Kidney (tissue), 14 donors: ENCODE data around the gene SPON1. TPM values are rescaled to one million over a fixed set of nuclear protein-coding genes. Genes with fewer than 3 reads are reported as not detected.
A peak's percentile ranks its signal among the peaks of the same experiment; 100 is the strongest.

Experiments
- DNase-seq, 5 donors: peaks; one replicate each; pipeline ENCODE4 v3.0.0-alpha.2; 2013 to 2020
- FAIRE-seq: peaks from 2 replicates; lab custom pipeline; 2012; peaks lifted over from hg19 to GRCh38; lab: Jason Lieb, UNC
- H3K27ac ChIP-seq, 2 donors: one replicate each; pipeline ENCODE4 v1.7.0; 2013; ENCODE audit warnings: low read depth in 2 of 2, low read length in 2 of 2, inconsistent platforms in 1 of 2
- H3K27me3 ChIP-seq: one replicate; pipeline ENCODE4 v1.7.1; 2013; ENCODE audit warnings: low read length, inconsistent platforms; ENCODE audit not compliant: control insufficient read depth, insufficient read depth
- H3K36me3 ChIP-seq, 3 donors: one replicate each; pipeline versions ENCODE4 v1.7.0 to v1.7.1; 2013; ENCODE audit warnings: low read length in 3 of 3, control low read depth in 1 of 3, inconsistent platforms in 1 of 3; ENCODE audit not compliant: insufficient read depth in 3 of 3, control insufficient read depth in 2 of 3
- H3K4me1 ChIP-seq, 3 donors: one replicate each; pipeline versions ENCODE4 v1.7.0 to v1.7.1; 2013; ENCODE audit warnings: low read length in 3 of 3, inconsistent platforms in 1 of 3, low read depth in 1 of 3; ENCODE audit not compliant: control insufficient read depth in 2 of 3, insufficient read depth in 2 of 3
- H3K4me3 ChIP-seq, 3 donors: one replicate each; pipeline versions ENCODE4 v1.7.0 to v1.8.1; 2013; ENCODE audit warnings: low read length in 3 of 3, control low read depth in 1 of 3, inconsistent platforms in 1 of 3
- H3K9ac ChIP-seq, 3 donors: one replicate each; pipeline versions ENCODE4 v1.7.0 to v1.7.1; 2013; ENCODE audit warnings: low read length in 3 of 3, control low read depth in 1 of 3, inconsistent platforms in 1 of 3
- H3K9me3 ChIP-seq, 3 donors: one replicate each; pipeline versions ENCODE4 v1.7.0 to v1.7.1; 2013; ENCODE audit warnings: low read length in 3 of 3, control low read depth in 1 of 3, inconsistent platforms in 1 of 3; ENCODE audit not compliant: control insufficient read depth in 2 of 3, insufficient read depth in 1 of 3
- intact Hi-C: fragments of 100-400 bp; cut with DNase I; formaldehyde crosslinking; loops from one replicate; pipeline ENCODE4 v1.11.1; 2022
- polyA plus RNA-seq: library from polyadenylated mRNA; stranded (reverse); fragments of 350-450 nt; fragmentation: Illumina TruSeq; extraction: RNeasy Lipid Tissue Mini Kit (QIAGEN cat#74804); gene quantifications from one replicate; pipeline ENCODE4 v1.2.3, GENCODE V29; 2014; ENCODE audit warnings: low read depth, low replicate concordance; ENCODE audit not compliant: insufficient read depth
- total RNA-seq: library from RNA; stranded (reverse); fragmentation: NEBNext Ultra II Directional; extraction: Animal tissue kit (Norgen Biotek cat#: 25700); gene quantifications from one replicate; pipeline ENCODE4 v1.2.1, GENCODE V29; 2021
- TF ChIP-seq, protein P1 (sequence below): IDR thresholded peaks from 3 replicates; pipeline ENCODE4 v1.5.1; 2012; ENCODE audit warnings: mild to moderate bottlenecking, moderate library complexity, borderline replicate concordance; ENCODE audit not compliant: insufficient read depth; ENCODE audit errors: extremely low read depth
- donor health status: control.
- donor health status: control.
- donor health status: control.
- donor health status: control.
- donor health status: control.
- donor health status: DM: yes; HTN: yes; CAD: no.
- donor health status: Normal renal cell carcinoma (clear cell type).

The SPON1 gene
- total and polyA plus RNA-seq, 2 donors from 2014 or later = 3.8 to 77.9 TPM

DNA sequence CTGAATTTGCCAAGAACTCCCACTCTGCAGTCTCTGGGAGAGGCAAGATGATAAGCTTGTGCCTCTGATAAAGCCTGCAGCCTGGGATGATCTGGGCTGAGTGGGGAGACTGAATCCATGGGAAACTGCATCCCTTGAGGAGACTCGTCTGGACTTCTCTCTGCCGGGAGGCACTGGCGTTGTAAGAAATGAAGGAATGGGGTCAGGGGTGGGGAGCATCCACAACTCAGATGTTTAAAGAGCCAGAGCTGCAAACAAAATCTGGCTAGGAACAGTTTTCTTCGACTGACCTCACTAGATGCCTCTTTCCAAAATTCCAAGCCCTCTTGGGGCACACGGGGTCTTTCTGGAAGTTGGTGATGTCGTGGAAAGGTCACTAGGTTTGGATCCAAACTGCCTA lies 64.4 kb downstream of the SPON1 start:
- Histone ChIP-seq H3K27me3 (no peaks in the 10 kb centered on the region), H3K4me3 (no peak overlapping the region), H3K27ac (no peak overlapping the region), H3K36me3 (no peaks in the 10 kb centered on the region), H3K9ac (no peak overlapping the region), H3K9me3 (no peaks in the 10 kb centered on the region), H3K4me1 (peaks cover 0 to 5% (median 5%) of the 10 kb centered on the region in 3 donors)
- intact Hi-C loops = no loop called here
- TF ChIP-seq, protein P1, sequence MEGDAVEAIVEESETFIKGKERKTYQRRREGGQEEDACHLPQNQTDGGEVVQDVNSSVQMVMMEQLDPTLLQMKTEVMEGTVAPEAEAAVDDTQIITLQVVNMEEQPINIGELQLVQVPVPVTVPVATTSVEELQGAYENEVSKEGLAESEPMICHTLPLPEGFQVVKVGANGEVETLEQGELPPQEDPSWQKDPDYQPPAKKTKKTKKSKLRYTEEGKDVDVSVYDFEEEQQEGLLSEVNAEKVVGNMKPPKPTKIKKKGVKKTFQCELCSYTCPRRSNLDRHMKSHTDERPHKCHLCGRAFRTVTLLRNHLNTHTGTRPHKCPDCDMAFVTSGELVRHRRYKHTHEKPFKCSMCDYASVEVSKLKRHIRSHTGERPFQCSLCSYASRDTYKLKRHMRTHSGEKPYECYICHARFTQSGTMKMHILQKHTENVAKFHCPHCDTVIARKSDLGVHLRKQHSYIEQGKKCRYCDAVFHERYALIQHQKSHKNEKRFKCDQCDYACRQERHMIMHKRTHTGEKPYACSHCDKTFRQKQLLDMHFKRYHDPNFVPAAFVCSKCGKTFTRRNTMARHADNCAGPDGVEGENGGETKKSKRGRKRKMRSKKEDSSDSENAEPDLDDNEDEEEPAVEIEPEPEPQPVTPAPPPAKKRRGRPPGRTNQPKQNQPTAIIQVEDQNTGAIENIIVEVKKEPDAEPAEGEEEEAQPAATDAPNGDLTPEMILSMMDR = no peak
- FAIRE-seq (no peak), DNase-seq (peak in 2 of 5 donors; percentile 54 to 64)

DNA sequence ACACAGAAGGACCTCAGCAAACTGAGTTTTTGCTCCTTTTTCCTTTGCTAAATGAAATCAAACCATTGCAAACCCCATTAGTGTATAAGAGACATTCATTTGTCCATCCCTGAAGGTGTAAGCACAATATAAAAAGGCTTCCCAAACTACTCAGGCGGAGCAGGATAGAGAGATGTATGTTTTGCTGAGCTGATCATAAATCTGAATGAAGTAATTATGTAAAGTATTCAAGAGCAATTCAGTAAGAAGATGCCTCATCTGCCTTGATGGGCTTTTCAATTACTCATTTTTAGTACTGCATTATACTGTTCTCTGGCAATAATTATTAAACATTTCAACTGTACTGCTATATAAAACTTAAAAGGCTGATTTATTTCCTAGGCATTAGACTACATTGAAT lies 65.0 kb downstream of the SPON1 start:
- no peak overlapping the region for H3K4me3 ChIP-seq
- no peaks in the 10 kb centered on the region for H3K27me3 ChIP-seq
- no peaks in the 10 kb centered on the region for H3K9me3 ChIP-seq
- intact Hi-C loops = no loop called here
- TF ChIP-seq, protein P1 = no peak
- DNase-seq (no peak), FAIRE-seq (no peak)
- no peaks in the 10 kb centered on the region for H3K36me3 ChIP-seq
- H3K4me1 ChIP-seq = peaks cover 0 to 5% (median 5%) of the 10 kb centered on the region in 3 donors
- no peak overlapping the region for H3K27ac ChIP-seq
- H3K9ac ChIP-seq = no peak overlapping the region

- H3K9me3 ChIP-seq = no peaks in the 10 kb centered on the region
- no peak overlapping the region for H3K27ac ChIP-seq
- no peak overlapping the region for H3K9ac ChIP-seq
- no peaks in the 10 kb centered on the region for H3K36me3 ChIP-seq
- TF ChIP-seq, protein P1 = no peak
- peaks cover 0 to 5% (median 0%) of the 10 kb centered on the region in 3 donors for H3K4me1 ChIP-seq
- H3K27me3 ChIP-seq = no peaks in the 10 kb centered on the region
- no peak for FAIRE-seq
- H3K4me3 ChIP-seq = no peak overlapping the region
- peak in 1 of 5 donors; percentile 22 for DNase-seq
- intact Hi-C loops = no loop called here
Measured at GRCh38 chr11:14029440-14029839, 66.9 kb downstream of the SPON1 start.
